ENCODE measurements around the gene CRTC1. TPM values are rescaled to one million over a fixed set of nuclear protein-coding genes. Genes with fewer than 3 reads are reported as not detected.

The CRTC1 gene
- total and polyA plus RNA-seq, 2 experiments from 2014 or later: 2.5 to 4.8 TPM

- H3K36me3 ChIP-seq (replicated peaks; ENCODE audit: insufficient read depth, low read depth): no peaks in the 10 kb centered on the region
- no peak for DNase-seq (ENCODE audit: low spot score)
- H4K20me1 ChIP-seq (ENCODE audit: insufficient read depth, poor library complexity, severe bottlenecking): no peaks in the 10 kb centered on the region
- no peak overlapping the region for H3K4me3 ChIP-seq
- peaks cover 19% of the 10 kb centered on the region for H3K4me1 ChIP-seq (ENCODE audit: insufficient read depth)
- H3K27ac ChIP-seq: no peak overlapping the region
- H3K27me3 ChIP-seq: no peaks in the 10 kb centered on the region
- no peaks in the 10 kb centered on the region for H3K9me3 ChIP-seq (ENCODE audit: low read depth)
- no peaks in the 10 kb centered on the region for H3K79me2 ChIP-seq
- 97% methylated on average over 5 of the region's 5 CpGs for WGBS (ENCODE audit: low lambda C conversion rate, missing lambda C conversion rate)
- H3K9me2 ChIP-seq (replicated peaks; ENCODE audit: insufficient read depth): no peaks in the 10 kb centered on the region
- H2AFZ ChIP-seq: no peak overlapping the region
- no peak overlapping the region for H3K4me2 ChIP-seq
- no peak for TF ChIP-seq EZH2 (IDR thresholded peaks at IDR 0.05; ENCODE audit: borderline replicate concordance)
- no peak for TF ChIP-seq EZH2phosphoT487 (IDR thresholded peaks at IDR 0.05; ENCODE audit: low read depth, severe bottlenecking, unreplicated experiment)
- TF ChIP-seq, protein P1, sequence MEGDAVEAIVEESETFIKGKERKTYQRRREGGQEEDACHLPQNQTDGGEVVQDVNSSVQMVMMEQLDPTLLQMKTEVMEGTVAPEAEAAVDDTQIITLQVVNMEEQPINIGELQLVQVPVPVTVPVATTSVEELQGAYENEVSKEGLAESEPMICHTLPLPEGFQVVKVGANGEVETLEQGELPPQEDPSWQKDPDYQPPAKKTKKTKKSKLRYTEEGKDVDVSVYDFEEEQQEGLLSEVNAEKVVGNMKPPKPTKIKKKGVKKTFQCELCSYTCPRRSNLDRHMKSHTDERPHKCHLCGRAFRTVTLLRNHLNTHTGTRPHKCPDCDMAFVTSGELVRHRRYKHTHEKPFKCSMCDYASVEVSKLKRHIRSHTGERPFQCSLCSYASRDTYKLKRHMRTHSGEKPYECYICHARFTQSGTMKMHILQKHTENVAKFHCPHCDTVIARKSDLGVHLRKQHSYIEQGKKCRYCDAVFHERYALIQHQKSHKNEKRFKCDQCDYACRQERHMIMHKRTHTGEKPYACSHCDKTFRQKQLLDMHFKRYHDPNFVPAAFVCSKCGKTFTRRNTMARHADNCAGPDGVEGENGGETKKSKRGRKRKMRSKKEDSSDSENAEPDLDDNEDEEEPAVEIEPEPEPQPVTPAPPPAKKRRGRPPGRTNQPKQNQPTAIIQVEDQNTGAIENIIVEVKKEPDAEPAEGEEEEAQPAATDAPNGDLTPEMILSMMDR (IDR thresholded peaks at IDR 0.05; ENCODE audit: poor library complexity): no peak
Measured at GRCh38 chr19:18666784-18667183, 16.7 kb upstream of the CRTC1 start.

GRCh38 chr19:18667531-18668251 lies 15.8 kb upstream of the CRTC1 start:
- no peaks in the 10 kb centered on the region for H3K36me3 ChIP-seq (replicated peaks; ENCODE audit: insufficient read depth, low read depth)
- 96% methylated on average over 54 of the region's 55 CpGs for WGBS (ENCODE audit: low lambda C conversion rate, missing lambda C conversion rate)
- no peak for TF ChIP-seq EZH2phosphoT487 (IDR thresholded peaks at IDR 0.05; ENCODE audit: low read depth, severe bottlenecking, unreplicated experiment)
- TF ChIP-seq, protein P1 (IDR thresholded peaks at IDR 0.05; ENCODE audit: poor library complexity): no peak
- no peak for TF ChIP-seq EZH2 (IDR thresholded peaks at IDR 0.05; ENCODE audit: borderline replicate concordance)

DNA sequence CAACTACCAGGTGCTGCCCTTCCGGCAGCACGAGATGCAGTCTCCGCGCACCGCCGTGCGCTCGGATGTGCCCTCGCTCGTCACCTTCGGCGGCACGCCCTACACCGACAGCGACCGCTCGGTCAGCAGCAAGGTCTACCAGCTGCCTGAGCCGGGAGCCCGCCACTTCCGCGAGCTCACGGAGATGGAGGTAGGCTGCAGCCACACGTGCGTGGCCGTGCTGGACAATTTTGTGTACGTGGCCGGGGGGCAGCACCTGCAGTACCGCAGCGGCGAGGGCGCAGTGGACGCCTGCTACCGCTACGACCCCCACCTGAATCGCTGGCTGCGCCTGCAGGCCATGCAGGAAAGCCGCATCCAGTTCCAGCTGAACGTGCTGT lies 15.2 kb upstream of the CRTC1 start:
- Histone ChIP-seq H3K9me2 (replicated peaks; ENCODE audit: insufficient read depth) (no peaks in the 10 kb centered on the region), H3K27me3 (no peaks in the 10 kb centered on the region), H4K20me1 (ENCODE audit: insufficient read depth, poor library complexity, severe bottlenecking) (no peaks in the 10 kb centered on the region), H3K9me3 (ENCODE audit: low read depth) (no peaks in the 10 kb centered on the region), H3K4me3 (no peak overlapping the region), H3K27ac (no peak overlapping the region), H3K4me2 (no peak overlapping the region), H2AFZ (no peak overlapping the region), H3K79me2 (no peaks in the 10 kb centered on the region), H3K4me1 (ENCODE audit: insufficient read depth) (peaks cover 30% of the 10 kb centered on the region), H3K36me3 (replicated peaks; ENCODE audit: insufficient read depth, low read depth) (no peaks in the 10 kb centered on the region)
- 98% methylated on average over 36 of the region's 38 CpGs for WGBS (ENCODE audit: low lambda C conversion rate, missing lambda C conversion rate)
- TF ChIP-seq, protein P1 (IDR thresholded peaks at IDR 0.05; ENCODE audit: poor library complexity): no peak
- TF ChIP-seq EZH2phosphoT487 (IDR thresholded peaks at IDR 0.05; ENCODE audit: low read depth, severe bottlenecking, unreplicated experiment): no peak
- no peak for TF ChIP-seq EZH2 (IDR thresholded peaks at IDR 0.05; ENCODE audit: borderline replicate concordance)
- no peak for DNase-seq (ENCODE audit: low spot score)

More at GRCh38 chr19:18667531-18668251, 15.8 kb upstream of the CRTC1 start:
- no peaks in the 10 kb centered on the region for H3K9me3 ChIP-seq (ENCODE audit: low read depth)
- H3K4me1 ChIP-seq (ENCODE audit: insufficient read depth): peaks cover 28% of the 10 kb centered on the region
- DNase-seq (ENCODE audit: low spot score): no peak
- H3K9me2 ChIP-seq (replicated peaks; ENCODE audit: insufficient read depth): no peaks in the 10 kb centered on the region
- H3K4me2 ChIP-seq: no peak overlapping the region
- H3K27ac ChIP-seq: no peak overlapping the region
- no peaks in the 10 kb centered on the region for H3K79me2 ChIP-seq
- no peaks in the 10 kb centered on the region for H3K27me3 ChIP-seq
- no peak overlapping the region for H2AFZ ChIP-seq
- H4K20me1 ChIP-seq (ENCODE audit: insufficient read depth, poor library complexity, severe bottlenecking): no peaks in the 10 kb centered on the region
- no peak overlapping the region for H3K4me3 ChIP-seq
